GM18508 (cell line): ENCODE measurements around the gene MEI4.
"Not testable (repeated sequence)": the region's sequence is repeated elsewhere in the genome, so short reads cannot be mapped to it uniquely, and the experiment has no call there.

Source experiments
- ATAC-seq: cut with Tn5 transposase; IDR thresholded peaks from one replicate; pipeline ENCODE4 v1.9.1; 2021; ENCODE audit warnings: moderate number of reproducible peaks; ENCODE audit not compliant: insufficient read depth, unreplicated experiment

The MEI4 gene

GRCh38 chr6:77674211-77674610 is 21.4 kb downstream of the MEI4 start:
- no peak for ATAC-seq

- ATAC-seq = no peak
Observed at GRCh38 chr6:77678048-77678447, 25.2 kb downstream of the MEI4 start.

GRCh38 chr6:77683515-77683914 is 30.7 kb downstream of the MEI4 start:
- ATAC-seq = no peak

GRCh38 chr6:77686931-77687330 is 34.1 kb downstream of the MEI4 start:
- no peak for ATAC-seq

- no peak for ATAC-seq
Observed at GRCh38 chr6:77688649-77689048, 35.8 kb downstream of the MEI4 start.

- ATAC-seq = not testable (repeated sequence)
Observed at GRCh38 chr6:77700095-77700494, 47.3 kb downstream of the MEI4 start.

GRCh38 chr6:77707603-77708002 is 54.8 kb downstream of the MEI4 start:
- no peak for ATAC-seq

- no peak for ATAC-seq
Observed at GRCh38 chr6:77715588-77715987, 62.7 kb downstream of the MEI4 start.

GRCh38 chr6:77716311-77716710 is 63.5 kb downstream of the MEI4 start:
- no peak for ATAC-seq

GRCh38 chr6:77736010-77736409 is 83.2 kb downstream of the MEI4 start:
- ATAC-seq = not testable (repeated sequence)

- no peak for ATAC-seq
Observed at GRCh38 chr6:77740380-77740779, 87.5 kb downstream of the MEI4 start.

GRCh38 chr6:77752156-77752555 is 99.3 kb downstream of the MEI4 start:
- not testable (repeated sequence) for ATAC-seq

- no peak for ATAC-seq
Observed at GRCh38 chr6:77762386-77762785, 109.5 kb downstream of the MEI4 start.

- no peak for ATAC-seq
Observed at GRCh38 chr6:77763124-77763523, 110.3 kb downstream of the MEI4 start.

- no peak for ATAC-seq
Observed at GRCh38 chr6:77764364-77764763, 111.5 kb downstream of the MEI4 start.

GRCh38 chr6:77773157-77773822 is 120.5 kb downstream of the MEI4 start:
- no peak for ATAC-seq

GRCh38 chr6:77774457-77774856 is 121.6 kb downstream of the MEI4 start:
- no peak for ATAC-seq

- ATAC-seq = no peak
Observed at GRCh38 chr6:77776441-77776840, 123.6 kb downstream of the MEI4 start.

- no peak for ATAC-seq
Observed at GRCh38 chr6:77778527-77778926, 125.7 kb downstream of the MEI4 start.

- ATAC-seq = no peak
Observed at GRCh38 chr6:77786935-77787629, 134.2 kb downstream of the MEI4 start.

- ATAC-seq = no peak
Observed at GRCh38 chr6:77796824-77797809, 144.3 kb downstream of the MEI4 start.
